ENCODE results near the gene CEP170.

CEP170 gene

GRCh38 chr1:243254927-243255790 lies at the start of gene CEP170:
TSS of gene CEP170 (minus strand) at chr1:243255281. CDS start at chr1:243225280, 30,001 bp downstream.
- in situ Hi-C loops (cut with MboI; ENCODE audit: low sequenced_read_pairs): no loop called here

- in situ Hi-C loops (cut with MboI; ENCODE audit: low sequenced_read_pairs): loop anchor here (25.0 kb wide), 1 partner anchor 839 kb away; no protein-coding TSS in a partner anchor
Observed at GRCh38 chr1:243301059-243301458, 46.0 kb upstream of the CEP170 start.

DNA sequence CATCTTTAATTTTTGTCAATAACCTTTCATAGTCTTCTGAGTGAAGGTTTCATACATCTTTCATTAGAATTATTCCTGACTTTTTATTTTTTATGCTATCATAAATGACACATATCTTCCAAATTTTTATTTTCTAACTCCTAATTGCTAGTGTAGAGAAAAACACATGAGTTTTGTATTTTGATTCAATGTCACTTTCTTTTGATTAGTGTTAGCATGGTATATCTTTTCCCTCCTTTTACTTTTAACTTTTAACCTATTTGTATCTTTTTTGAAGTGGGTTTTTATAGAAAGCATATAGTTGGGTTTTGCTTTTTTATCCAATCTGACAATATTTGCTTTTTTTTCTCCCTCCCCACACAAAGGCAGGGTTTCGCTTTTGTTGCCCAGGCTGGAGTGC lies 44.0 kb upstream of the CEP170 start:
- in situ Hi-C loops (cut with MboI; ENCODE audit: low sequenced_read_pairs): no loop called here

- in situ Hi-C loops (cut with MboI; ENCODE audit: low sequenced_read_pairs): no loop called here
Observed at GRCh38 chr1:243294723-243295121, 39.6 kb upstream of the CEP170 start.

DNA sequence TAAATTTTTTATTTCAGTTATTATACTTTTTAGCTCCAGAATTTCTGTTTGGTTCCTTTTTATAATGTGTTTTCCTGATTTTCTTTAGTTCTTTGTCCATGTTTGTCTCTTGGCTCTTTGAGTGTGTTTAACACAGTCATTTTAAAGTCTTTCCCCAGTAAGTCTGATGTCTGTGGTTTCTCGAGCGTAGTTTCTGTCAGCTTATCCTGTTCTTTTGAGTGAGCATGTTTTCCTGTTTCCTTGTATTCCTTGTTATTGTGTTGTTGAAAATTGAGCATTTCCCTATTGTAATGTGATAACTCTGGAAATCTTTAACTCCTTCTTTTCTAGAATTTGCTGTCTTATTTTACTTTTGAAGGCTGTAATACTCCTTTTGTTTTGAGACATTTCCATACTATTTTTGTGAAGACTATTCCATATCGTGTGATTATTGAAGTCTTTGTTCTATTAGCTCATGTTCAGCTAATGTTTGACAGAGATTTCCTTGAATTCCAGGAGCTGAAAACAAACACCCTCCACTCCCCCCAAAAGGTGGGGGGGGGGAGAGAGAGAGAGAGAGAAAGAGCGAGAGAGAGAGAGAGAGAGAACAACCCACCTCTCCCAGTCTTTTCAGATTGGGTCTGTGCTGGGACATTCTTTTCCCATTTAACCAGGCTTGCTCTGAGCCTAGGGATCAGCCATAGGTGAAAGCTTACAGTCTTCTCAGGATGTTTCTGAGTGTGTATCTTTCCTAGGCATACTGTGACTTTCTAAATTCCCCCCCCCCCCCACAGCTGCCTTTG lies 39.1 kb upstream of the CEP170 start:
- in situ Hi-C loops (cut with MboI; ENCODE audit: low sequenced_read_pairs): no loop called here

GRCh38 chr1:243292117-243292516 lies 37.0 kb upstream of the CEP170 start:
- in situ Hi-C loops (cut with MboI; ENCODE audit: low sequenced_read_pairs): no loop called here

GRCh38 chr1:243291292-243291691 lies 36.2 kb upstream of the CEP170 start:
- in situ Hi-C loops (cut with MboI; ENCODE audit: low sequenced_read_pairs): no loop called here

DNA sequence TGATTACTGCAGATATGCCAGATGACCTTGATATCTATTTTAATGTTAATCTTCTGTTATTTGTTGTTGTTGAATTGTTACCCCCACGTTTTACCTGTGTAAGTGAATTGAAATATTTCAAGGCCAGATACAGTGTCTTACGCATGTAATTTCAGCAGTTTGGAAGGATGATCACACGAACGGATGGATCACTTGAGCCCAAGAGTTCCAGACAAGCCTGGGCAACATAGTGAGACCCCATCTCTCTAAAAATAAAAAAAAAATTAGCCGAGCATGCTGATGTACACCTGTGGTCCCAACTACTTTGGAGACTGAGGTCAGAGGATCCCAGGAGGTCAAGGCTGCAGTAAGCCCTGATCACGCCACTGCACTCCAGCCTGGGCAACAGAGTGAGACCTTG lies 33.0 kb upstream of the CEP170 start:
- in situ Hi-C loops (cut with MboI; ENCODE audit: low sequenced_read_pairs): no loop called here

- in situ Hi-C loops (cut with MboI; ENCODE audit: low sequenced_read_pairs): no loop called here
Observed at GRCh38 chr1:243287652-243288051, 32.6 kb upstream of the CEP170 start.

DNA sequence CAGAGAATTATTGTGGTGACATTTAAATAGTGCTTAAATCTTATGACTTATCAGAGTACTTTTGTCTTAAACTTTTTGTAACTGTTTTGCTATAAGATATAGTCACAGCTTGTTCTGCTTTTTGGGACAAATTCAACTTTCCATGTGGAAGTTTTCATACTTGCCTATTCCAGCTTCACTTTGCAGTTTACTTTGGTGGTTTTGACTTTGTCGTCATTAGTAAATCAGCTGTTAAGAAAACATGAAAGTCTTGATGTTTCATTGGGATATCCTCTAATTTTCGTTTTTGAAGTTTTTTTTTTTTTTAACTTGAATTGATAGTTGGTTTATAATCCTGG lies 32.0 kb upstream of the CEP170 start:
- in situ Hi-C loops (cut with MboI; ENCODE audit: low sequenced_read_pairs): no loop called here

DNA sequence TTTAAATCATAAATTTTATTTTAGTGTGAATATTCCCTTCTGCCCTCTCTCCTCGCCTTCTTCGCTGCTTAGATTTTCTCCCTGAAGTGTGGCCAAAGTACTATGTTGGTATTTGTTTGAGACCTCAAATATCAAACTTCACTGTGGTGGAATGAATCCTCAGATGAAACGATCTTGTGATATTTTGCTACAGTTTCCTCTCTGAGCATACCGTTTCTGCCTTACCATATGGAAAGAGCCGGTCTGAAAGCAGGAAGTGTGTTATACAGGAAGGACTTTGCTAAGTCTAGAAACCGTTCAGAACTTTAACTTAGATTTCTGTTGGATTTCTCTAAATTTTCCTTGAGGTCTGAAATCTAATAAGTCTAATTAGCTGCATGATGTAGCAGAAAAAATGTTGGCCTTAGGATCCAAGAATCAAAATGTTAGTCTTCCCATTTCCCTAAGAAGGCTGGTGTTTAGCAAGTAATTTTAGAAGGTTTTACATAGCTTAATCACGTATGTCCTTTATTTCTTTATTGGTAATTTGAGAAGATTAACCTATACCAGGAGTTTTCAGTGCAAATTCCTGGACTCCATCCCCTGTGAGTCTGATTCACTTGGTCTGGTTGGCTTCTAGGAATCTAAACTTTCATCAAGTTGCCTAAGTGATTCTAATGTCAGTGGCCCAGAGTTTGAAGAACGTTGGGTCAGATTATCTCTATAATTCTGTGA lies 31.5 kb upstream of the CEP170 start:
- in situ Hi-C loops (cut with MboI; ENCODE audit: low sequenced_read_pairs): no loop called here

DNA sequence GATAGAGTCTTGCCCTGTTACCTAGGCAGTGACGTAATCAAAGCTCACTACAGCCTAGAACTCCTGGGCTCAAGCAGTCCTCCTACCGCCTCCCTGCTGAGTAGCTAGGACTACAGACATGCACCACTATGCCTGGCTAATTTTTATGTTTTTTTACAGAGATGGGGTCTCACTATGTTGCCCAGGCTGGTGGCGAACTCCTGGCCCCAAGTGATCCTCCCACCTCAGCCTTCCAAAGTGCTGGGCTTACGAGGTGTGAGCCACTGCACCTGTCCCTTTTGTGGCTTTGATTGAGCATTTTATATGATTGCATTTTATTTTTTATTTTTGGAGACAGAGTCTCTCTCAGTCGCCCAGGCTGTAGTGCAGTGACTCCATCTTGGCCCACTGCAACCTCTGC lies 26.6 kb upstream of the CEP170 start:
- in situ Hi-C loops (cut with MboI; ENCODE audit: low sequenced_read_pairs): no loop called here

- in situ Hi-C loops (cut with MboI; ENCODE audit: low sequenced_read_pairs): no loop called here
Observed at GRCh38 chr1:243280571-243281129, 25.6 kb upstream of the CEP170 start.

DNA sequence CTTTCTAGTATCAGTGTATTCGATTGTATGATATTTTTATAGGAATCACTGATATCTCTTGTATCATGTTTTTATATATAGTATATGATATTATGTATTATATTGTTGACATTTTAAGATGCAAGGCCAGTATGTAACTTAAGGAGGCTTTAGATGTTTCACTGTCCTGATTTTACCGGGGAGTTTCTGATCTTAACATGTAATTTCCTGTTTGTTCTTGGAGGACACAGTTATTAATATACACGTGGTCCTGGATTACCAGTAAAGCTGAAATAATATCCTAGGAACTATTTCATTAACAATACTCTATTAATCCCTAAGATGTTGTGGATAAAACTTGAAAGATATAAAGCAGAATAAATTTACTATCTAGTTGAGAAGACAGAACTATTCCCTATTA lies 20.2 kb upstream of the CEP170 start:
- in situ Hi-C loops (cut with MboI; ENCODE audit: low sequenced_read_pairs): no loop called here

- in situ Hi-C loops (cut with MboI; ENCODE audit: low sequenced_read_pairs): no loop called here
Observed at GRCh38 chr1:243273945-243274344, 18.9 kb upstream of the CEP170 start.

GRCh38 chr1:243273506-243273905 lies 18.4 kb upstream of the CEP170 start:
- in situ Hi-C loops (cut with MboI; ENCODE audit: low sequenced_read_pairs): no loop called here

- in situ Hi-C loops (cut with MboI; ENCODE audit: low sequenced_read_pairs): no loop called here
Observed at GRCh38 chr1:243272401-243272800, 17.3 kb upstream of the CEP170 start.

DNA sequence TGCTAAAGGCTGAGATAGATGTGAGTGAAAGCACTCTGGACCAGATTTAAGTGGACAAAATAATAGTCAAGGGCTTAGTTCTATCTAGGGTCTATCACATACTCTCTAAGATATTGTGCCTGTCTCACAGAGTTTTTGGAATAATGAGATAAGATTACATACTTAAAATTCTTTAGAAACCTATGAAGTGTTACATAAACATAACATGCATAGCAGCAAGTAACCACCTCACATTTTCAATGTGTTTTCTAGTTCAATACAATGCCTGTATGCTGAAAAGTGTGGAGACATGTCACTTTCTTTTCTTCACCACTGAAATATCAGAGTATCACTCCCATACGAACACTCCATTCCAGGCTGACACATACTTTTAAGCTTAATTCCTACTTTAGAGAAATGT lies 16.9 kb upstream of the CEP170 start:
- in situ Hi-C loops (cut with MboI; ENCODE audit: low sequenced_read_pairs): no loop called here

DNA sequence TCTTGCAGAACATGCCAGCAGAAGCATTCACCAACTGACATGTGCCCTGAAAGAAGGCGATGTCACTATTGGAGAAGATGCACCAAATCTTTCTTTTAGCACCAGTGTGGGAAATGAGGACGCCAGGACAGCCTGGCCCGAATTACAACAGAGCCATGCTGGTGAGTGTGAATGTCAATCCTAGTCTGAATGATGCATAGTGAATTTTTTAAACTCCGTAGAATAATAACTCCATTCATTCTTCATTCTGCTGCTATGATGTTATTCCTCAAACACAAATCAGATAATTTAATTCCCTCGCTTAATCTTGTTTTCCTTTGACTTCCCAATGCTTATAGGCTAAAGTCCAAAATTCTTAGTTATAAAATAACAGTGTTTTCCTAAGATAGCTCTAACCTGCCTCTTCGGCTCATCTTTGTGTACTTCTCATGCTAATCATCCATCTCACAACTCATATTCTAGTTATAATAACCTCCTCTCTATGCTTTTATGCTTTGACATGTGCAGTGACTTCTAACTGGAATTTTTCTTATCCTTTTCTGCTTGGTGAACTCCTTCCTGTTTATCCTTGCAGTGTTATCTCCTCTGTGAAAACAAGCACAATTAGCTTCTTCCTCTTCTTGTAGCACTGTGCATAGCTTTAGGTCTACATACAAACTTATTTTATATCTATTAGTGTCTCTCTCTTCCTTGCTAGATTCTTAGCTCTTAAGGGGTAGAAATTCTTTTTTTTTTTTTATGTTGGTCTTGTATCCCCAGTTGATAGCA lies 15.2 kb upstream of the CEP170 start:
- in situ Hi-C loops (cut with MboI; ENCODE audit: low sequenced_read_pairs): no loop called here

- in situ Hi-C loops (cut with MboI; ENCODE audit: low sequenced_read_pairs): no loop called here
Observed at GRCh38 chr1:243269461-243269801, 14.3 kb upstream of the CEP170 start.

All from HL-60/S4 (cell line).